Loucy (cell line): ENCODE data around the gene CFAP69.

ENCODE experiments used
- H2AFZ ChIP-seq: fragments of 200-600 bp; sonication (generic); 2 replicates; pipeline ENCODE4 v1.6.0; 2016; ENCODE audit warnings: antibody characterized with exemption, mild to moderate bottlenecking, low read length, moderate library complexity
- H3F3A ChIP-seq: fragments of 200-600 bp; 2 replicates; pipeline ENCODE4 v1.6.0; 2016; ENCODE audit warnings: antibody characterized with exemption, low read depth, mild to moderate bottlenecking
- H3K27me3 ChIP-seq: fragments of 200-600 bp; sonication (generic); 2 replicates; pipeline ENCODE4 v1.6.1; 2014; ENCODE audit warnings: low read length, mild to moderate bottlenecking; ENCODE audit not compliant: insufficient read depth, poor library complexity, severe bottlenecking
- H3K36me3 ChIP-seq: fragments of 200-600 bp; sonication (generic); 2 replicates; pipeline ENCODE4 v1.6.1; 2016; ENCODE audit warnings: low read length; ENCODE audit not compliant: insufficient read depth
- H3K4me1 ChIP-seq: fragments of 200-600 bp; sonication (generic); 2 replicates; pipeline ENCODE4 v1.5.1; 2014; ENCODE audit warnings: low read length, mild to moderate bottlenecking; ENCODE audit not compliant: insufficient read depth, poor library complexity, severe bottlenecking
- H3K4me2 ChIP-seq: fragments of 200-600 bp; sonication (generic); 2 replicates; pipeline ENCODE4 v1.6.0; 2014; ENCODE audit warnings: antibody characterized with exemption, low read length, low read depth, mild to moderate bottlenecking; ENCODE audit not compliant: poor library complexity, severe bottlenecking
- H3K4me3 ChIP-seq: fragments of 200-600 bp; sonication (generic); 2 replicates; pipeline ENCODE4 v1.5.1; 2014; ENCODE audit warnings: low read length, mild to moderate bottlenecking, mixed read lengths; ENCODE audit not compliant: poor library complexity, severe bottlenecking
- H3K79me2 ChIP-seq: fragments of 200-600 bp; sonication (generic); 2 replicates; pipeline ENCODE4 v1.6.1; 2014; ENCODE audit warnings: low read length; ENCODE audit not compliant: insufficient read depth
- H3K9ac ChIP-seq: fragments of 200-600 bp; sonication (generic); 2 replicates; pipeline ENCODE4 v1.6.0; 2014; ENCODE audit warnings: mild to moderate bottlenecking, low read depth, low read length, moderate library complexity; ENCODE audit not compliant: poor library complexity, severe bottlenecking
- H3K9me2 ChIP-seq: fragments of 200-600 bp; sonication (generic); replicated peaks from 2 replicates; pipeline ENCODE4 v1.6.1; 2016; ENCODE audit warnings: low read depth, low read length, mixed read lengths
- H3K9me3 ChIP-seq: fragments of 200-600 bp; sonication (generic); 2 replicates; pipeline ENCODE4 v1.6.1; 2014; ENCODE audit warnings: mild to moderate bottlenecking, antibody characterized with exemption, low read length, low read depth; ENCODE audit not compliant: insufficient read depth
- H4K20me1 ChIP-seq: fragments of 200-600 bp; sonication (generic); 2 replicates; pipeline ENCODE4 v1.6.0; 2014; ENCODE audit warnings: antibody characterized with exemption, low read length, mild to moderate bottlenecking; ENCODE audit not compliant: insufficient read depth, poor library complexity, severe bottlenecking
- CTCF ChIP-seq: fragments of 200-600 bp; sonication (generic); conservative IDR thresholded peaks from 2 replicates; pipeline ENCODE4 v1.5.1; 2014; ENCODE audit warnings: mild to moderate bottlenecking, antibody characterized with exemption, low read length
- EZH2phosphoT487 ChIP-seq: fragments of 200-600 bp; IDR thresholded peaks from 2 replicates; pipeline ENCODE4 v1.6.1; 2018; ENCODE audit warnings: antibody characterized with exemption, mild to moderate bottlenecking, moderate library complexity, borderline replicate concordance

Gene CFAP69

GRCh38 chr7:90232430-90232829 is 12.5 kb upstream of the CFAP69 start:
- Histone ChIP-seq H3K4me1 (no peaks in the 10 kb centered on the region), H3K9ac (no peak overlapping the region), H3K79me2 (no peaks in the 10 kb centered on the region), H3F3A (no peaks in the 10 kb centered on the region), H3K27me3 (no peaks in the 10 kb centered on the region), H3K36me3 (no peaks in the 10 kb centered on the region), H2AFZ (no peak overlapping the region), H3K9me2 (no peaks in the 10 kb centered on the region), H3K9me3 (no peaks in the 10 kb centered on the region), H4K20me1 (no peaks in the 10 kb centered on the region), H3K4me2 (no peak overlapping the region), H3K4me3 (no peak overlapping the region)
- TF ChIP-seq CTCF (no peak), EZH2phosphoT487 (no peak)

GRCh38 chr7:90233569-90233968 is 11.4 kb upstream of the CFAP69 start:
- Histone ChIP-seq H3K27me3 (no peaks in the 10 kb centered on the region), H3K9me3 (no peaks in the 10 kb centered on the region), H3K9me2 (no peaks in the 10 kb centered on the region), H3K79me2 (no peaks in the 10 kb centered on the region), H4K20me1 (no peaks in the 10 kb centered on the region), H3K4me1 (no peaks in the 10 kb centered on the region), H3K4me3 (no peak overlapping the region), H3K4me2 (no peak overlapping the region), H3K9ac (no peak overlapping the region), H2AFZ (no peak overlapping the region), H3F3A (no peaks in the 10 kb centered on the region), H3K36me3 (no peaks in the 10 kb centered on the region)
- TF ChIP-seq CTCF (no peak), EZH2phosphoT487 (no peak)

- Histone ChIP-seq H3K27me3 (no peaks in the 10 kb centered on the region), H3K9ac (no peak overlapping the region), H3K9me3 (no peaks in the 10 kb centered on the region), H4K20me1 (no peaks in the 10 kb centered on the region), H3F3A (no peaks in the 10 kb centered on the region), H3K79me2 (no peaks in the 10 kb centered on the region), H3K4me1 (no peaks in the 10 kb centered on the region), H3K4me2 (no peak overlapping the region), H3K4me3 (no peak overlapping the region), H3K36me3 (no peaks in the 10 kb centered on the region), H2AFZ (no peak overlapping the region), H3K9me2 (no peaks in the 10 kb centered on the region)
- no peak for TF ChIP-seq EZH2phosphoT487
- TF ChIP-seq CTCF, result no peak
These were observed 8.2 kb upstream of the CFAP69 start for GRCh38 chr7:90236721-90237289.
